PC-9 (cell line): ENCODE results near the gene THOC6.
"Not testable (repeated sequence)": the region's sequence is repeated elsewhere in the genome, so short reads cannot be mapped to it uniquely, and the experiment has no call there.

ENCODE experiments used
- EZH2 ChIP-seq: fragments of 200-600 bp; sonication (generic); IDR thresholded peaks from 2 replicates; pipeline ENCODE4 v1.8.0; 2017; ENCODE audit warnings: antibody characterized with exemption, low read depth
- TF ChIP-seq, protein P1 (sequence below): fragments of 200-600 bp; sonication (generic); conservative IDR thresholded peaks from 2 replicates; pipeline ENCODE4 v1.6.1; 2017; ENCODE audit warnings: mixed run types, antibody characterized with exemption, mild to moderate bottlenecking, moderate library complexity

DNA sequence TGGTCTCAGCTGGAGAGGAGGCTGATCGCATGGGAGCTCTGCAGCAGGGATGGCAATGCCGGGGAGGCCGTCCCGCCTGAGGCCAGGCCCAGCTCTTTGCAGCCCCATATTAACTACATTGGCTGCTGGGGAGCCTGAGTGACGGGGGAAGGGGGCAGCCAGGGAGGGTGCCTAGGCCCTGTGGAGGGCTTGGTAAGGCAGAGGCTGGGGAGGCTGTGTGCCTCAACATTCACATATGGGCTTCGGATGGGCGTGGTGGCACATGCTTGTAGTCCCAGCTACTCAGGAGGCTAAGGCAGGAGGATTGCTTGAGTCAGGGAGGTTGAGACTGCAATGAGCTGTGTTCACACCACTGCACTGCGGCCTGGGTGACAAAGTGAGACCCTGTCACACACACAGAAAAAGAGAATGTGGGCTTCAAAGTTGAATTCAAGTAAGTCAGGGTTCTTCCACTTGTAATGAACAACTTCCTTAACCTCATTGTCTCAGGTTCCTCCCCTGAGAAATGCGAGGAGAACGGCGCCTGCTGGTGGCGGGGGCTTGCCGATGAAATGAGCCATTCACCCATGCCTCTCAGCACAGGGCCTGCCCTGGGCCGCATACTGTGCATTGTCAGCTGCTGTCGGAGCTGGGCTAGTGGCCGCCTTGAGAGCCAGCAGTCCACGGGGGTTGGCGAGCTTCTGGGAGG, 48.9 kb downstream of the THOC6 start:
- TF ChIP-seq, protein P1, sequence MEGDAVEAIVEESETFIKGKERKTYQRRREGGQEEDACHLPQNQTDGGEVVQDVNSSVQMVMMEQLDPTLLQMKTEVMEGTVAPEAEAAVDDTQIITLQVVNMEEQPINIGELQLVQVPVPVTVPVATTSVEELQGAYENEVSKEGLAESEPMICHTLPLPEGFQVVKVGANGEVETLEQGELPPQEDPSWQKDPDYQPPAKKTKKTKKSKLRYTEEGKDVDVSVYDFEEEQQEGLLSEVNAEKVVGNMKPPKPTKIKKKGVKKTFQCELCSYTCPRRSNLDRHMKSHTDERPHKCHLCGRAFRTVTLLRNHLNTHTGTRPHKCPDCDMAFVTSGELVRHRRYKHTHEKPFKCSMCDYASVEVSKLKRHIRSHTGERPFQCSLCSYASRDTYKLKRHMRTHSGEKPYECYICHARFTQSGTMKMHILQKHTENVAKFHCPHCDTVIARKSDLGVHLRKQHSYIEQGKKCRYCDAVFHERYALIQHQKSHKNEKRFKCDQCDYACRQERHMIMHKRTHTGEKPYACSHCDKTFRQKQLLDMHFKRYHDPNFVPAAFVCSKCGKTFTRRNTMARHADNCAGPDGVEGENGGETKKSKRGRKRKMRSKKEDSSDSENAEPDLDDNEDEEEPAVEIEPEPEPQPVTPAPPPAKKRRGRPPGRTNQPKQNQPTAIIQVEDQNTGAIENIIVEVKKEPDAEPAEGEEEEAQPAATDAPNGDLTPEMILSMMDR, result not testable (repeated sequence)
- TF ChIP-seq EZH2, result not testable (repeated sequence)
